ENCODE results near the gene TOR1AIP2. TPM values are rescaled to one million over a fixed set of nuclear protein-coding genes. Genes with fewer than 3 reads are reported as not detected.

Gene TOR1AIP2
- polyA plus RNA-seq, 1 of the 3 experiments (the other 2 are of a cell fraction), result 12.7 TPM

GRCh38 chr1:179824265-179824664, 53.3 kb downstream of the TOR1AIP2 start:
- Histone ChIP-seq H3K4me3 (ENCODE audit: low read depth in 2 of 2, low read length in 1 of 2) (no peak overlapping the region), H3F3A (replicated peaks; ENCODE audit: insufficient read depth) (no peaks in the 10 kb centered on the region), H3K9ac (no peak overlapping the region), H3K27ac (ENCODE audit: low read depth in 2 of 2, low read length in 1 of 2) (no peak overlapping the region), H3K27me3 (ENCODE audit: insufficient read depth) (no peaks in the 10 kb centered on the region; the same call in 1 of the 2 replicates), H3K36me3 (replicated peaks in 1 of 2; ENCODE audit: control insufficient read depth in 1 of 2, insufficient read depth in 2 of 2, low read length in 1 of 2) (no peaks in the 10 kb centered on the region), H3K79me2 (ENCODE audit: insufficient read depth) (no peaks in the 10 kb centered on the region), H2AFZ (ENCODE audit: low read depth) (no peak overlapping the region), H3K4me2 (no peak overlapping the region), H3K4me1 (ENCODE audit: control insufficient read depth in 1 of 2, insufficient read depth in 2 of 2, low read depth in 1 of 2, low read length in 1 of 2) (no peaks in the 10 kb centered on the region; a peak in 1 of 4 replicates), H3K9me3 (no peaks in the 10 kb centered on the region), H3K9me2 (no peaks in the 10 kb centered on the region), H4K20me1 (ENCODE audit: insufficient read depth) (no peaks in the 10 kb centered on the region)
- POLR2A ChIA-PET, result no interaction called here
- 83% methylated on average over 4 of the region's 6 CpGs for WGBS (ENCODE audit: low lambda C conversion rate)
- DNase-seq, result no peak
- no peak for TF ChIP-seq FOSL2 (IDR thresholded peaks at IDR 0.05; ENCODE audit: borderline replicate concordance, low read depth)
- TF ChIP-seq REST (IDR thresholded peaks at IDR 0.05; ENCODE audit: low read depth, low read length), result no peak
- TF ChIP-seq EP300 (IDR thresholded peaks at IDR 0.05; ENCODE audit: borderline replicate concordance in 1 of 2, low read depth in 1 of 2, low read length in 1 of 2), result no peak
- TF ChIP-seq GATA2 (CRISPR knock-in tag; IDR thresholded peaks at IDR 0.05), result no peak
- no peak for TF ChIP-seq GABPA (IDR thresholded peaks at IDR 0.05; ENCODE audit: low read depth)
- no peak for TF ChIP-seq ELF1 (IDR thresholded peaks at IDR 0.05)
- no peak for TF ChIP-seq IRF3 (IDR thresholded peaks at IDR 0.05; ENCODE audit: low read depth, low read length)
- no peak for TF ChIP-seq EZH2phosphoT487 (IDR thresholded peaks at IDR 0.05; ENCODE audit: borderline replicate concordance, low read depth)
- no peak for TF ChIP-seq FOXM1 (IDR thresholded peaks at IDR 0.05; ENCODE audit: low read depth)
- TF ChIP-seq FOXJ3 (CRISPR knock-in tag; IDR thresholded peaks at IDR 0.05), result no peak
- TF ChIP-seq MEF2A (IDR thresholded peaks at IDR 0.05; ENCODE audit: borderline replicate concordance, low read depth), result no peak
- TF ChIP-seq POLR2AphosphoS5 (IDR thresholded peaks at IDR 0.05; ENCODE audit: low read depth, low read length), result no peak
- no peak for TF ChIP-seq MXI1 (IDR thresholded peaks at IDR 0.05; ENCODE audit: low read depth, low read length)
- no peak for TF ChIP-seq JUND (IDR thresholded peaks at IDR 0.05)
- CTCF ChIA-PET, result interaction anchor here (0.7 to 20.9 kb wide), 4 partner anchors 10 to 803 kb away, joined by 3 to 862 read pairs (median 39); no protein-coding TSS in a partner anchor

- H3K27me3 ChIP-seq (ENCODE audit: insufficient read depth), result no peaks in the 10 kb centered on the region; the same call in 1 of the 2 replicates
- POLR2A ChIA-PET, result no interaction called here
- WGBS (ENCODE audit: low lambda C conversion rate), result 48% methylated on average over 4 of the region's 4 CpGs
Observed at GRCh38 chr1:179823693-179824092, 53.9 kb downstream of the TOR1AIP2 start.

More at GRCh38 chr1:179823693-179824092, 53.9 kb downstream of the TOR1AIP2 start:
- Histone ChIP-seq H3K9ac (no peak overlapping the region), H3K36me3 (replicated peaks in 1 of 2; ENCODE audit: control insufficient read depth in 1 of 2, insufficient read depth in 2 of 2, low read length in 1 of 2) (no peaks in the 10 kb centered on the region), H4K20me1 (ENCODE audit: insufficient read depth) (no peaks in the 10 kb centered on the region), H3K4me2 (no peak overlapping the region), H3K9me2 (no peaks in the 10 kb centered on the region), H2AFZ (ENCODE audit: low read depth) (no peak overlapping the region), H3F3A (replicated peaks; ENCODE audit: insufficient read depth) (no peaks in the 10 kb centered on the region), H3K9me3 (no peaks in the 10 kb centered on the region), H3K4me3 (ENCODE audit: low read depth in 2 of 2, low read length in 1 of 2) (no peak overlapping the region), H3K27ac (ENCODE audit: low read depth in 2 of 2, low read length in 1 of 2) (no peak overlapping the region), H3K79me2 (ENCODE audit: insufficient read depth) (no peaks in the 10 kb centered on the region), H3K4me1 (ENCODE audit: control insufficient read depth in 1 of 2, insufficient read depth in 2 of 2, low read depth in 1 of 2, low read length in 1 of 2) (no peaks in the 10 kb centered on the region; a peak in 1 of 4 replicates)
- CTCF ChIA-PET, result interaction anchor here (1.2 to 20.9 kb wide), 4 partner anchors 10 to 355 kb away, joined by 5 to 862 read pairs (median 39); no protein-coding TSS in a partner anchor
- TF ChIP-seq REST (IDR thresholded peaks at IDR 0.05; ENCODE audit: low read depth, low read length), result no peak
- no peak for TF ChIP-seq CTCF (IDR thresholded peaks at IDR 0.05)
- no peak for TF ChIP-seq NFIC (IDR thresholded peaks at IDR 0.05; ENCODE audit: borderline replicate concordance)
- DNase-seq, result no peak

Measured in SK-N-SH (cell line).